Medulla oblongata (tissue), 1 donor: ENCODE results near the gene RTP3.

ENCODE experiments used
- DNase-seq: peaks from one replicate; pipeline ENCODE4 v3.0.0-alpha.2; 2015; ENCODE audit errors: extremely low spot score

The RTP3 gene

GRCh38 chr3:46469680-46470357, 28.0 kb upstream of the RTP3 start:
- DNase-seq: peak; percentile 32

GRCh38 chr3:46470831-46471230, 26.9 kb upstream of the RTP3 start:
- DNase-seq: no peak

DNA sequence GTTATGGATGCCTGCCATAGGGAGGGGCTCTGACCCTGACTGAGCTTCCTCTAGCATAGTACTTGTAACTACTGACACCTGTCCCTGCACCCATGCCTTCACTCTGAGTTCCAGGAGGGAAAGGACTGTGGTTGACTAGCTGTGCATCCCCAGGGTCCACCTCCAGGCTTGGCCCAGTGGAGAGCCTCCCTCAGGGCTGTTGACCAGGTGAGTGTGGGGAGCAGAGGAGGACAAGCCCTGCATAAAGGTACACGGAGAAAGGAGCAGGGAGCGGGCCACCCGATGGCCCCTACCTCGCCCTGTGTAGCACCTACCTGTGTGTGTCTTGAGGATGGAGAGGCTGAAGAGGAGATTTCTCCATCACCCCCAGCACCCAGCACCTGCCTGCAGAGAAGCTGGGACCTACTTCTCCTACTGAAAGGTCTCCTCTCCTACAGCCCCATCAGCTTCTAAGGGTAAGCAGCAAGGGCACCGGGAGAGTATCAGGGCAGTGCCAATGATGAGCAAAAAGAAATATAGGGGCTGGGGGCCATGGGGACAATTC, 26.3 kb upstream of the RTP3 start:
- no peak for DNase-seq

DNA sequence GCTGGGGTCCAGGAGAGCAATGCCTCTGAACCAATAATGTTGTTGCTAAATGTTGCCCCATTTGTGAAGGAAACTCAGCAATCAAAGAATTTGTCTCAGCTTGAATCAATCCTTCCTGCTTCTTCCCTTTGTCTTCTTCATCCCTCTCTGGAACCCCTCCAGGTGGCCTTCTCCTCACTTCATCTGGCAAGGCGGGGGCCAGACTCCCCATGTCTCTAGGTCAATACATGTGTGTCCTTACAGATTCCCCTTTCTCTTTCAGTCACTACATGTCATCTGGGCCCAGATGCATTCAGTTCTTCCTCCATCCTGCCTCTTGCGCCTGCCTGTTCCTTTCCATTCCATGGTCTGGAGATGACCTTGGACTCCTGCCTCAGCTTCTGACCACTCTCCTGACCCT, 25.0 kb upstream of the RTP3 start:
- no peak for DNase-seq

DNA sequence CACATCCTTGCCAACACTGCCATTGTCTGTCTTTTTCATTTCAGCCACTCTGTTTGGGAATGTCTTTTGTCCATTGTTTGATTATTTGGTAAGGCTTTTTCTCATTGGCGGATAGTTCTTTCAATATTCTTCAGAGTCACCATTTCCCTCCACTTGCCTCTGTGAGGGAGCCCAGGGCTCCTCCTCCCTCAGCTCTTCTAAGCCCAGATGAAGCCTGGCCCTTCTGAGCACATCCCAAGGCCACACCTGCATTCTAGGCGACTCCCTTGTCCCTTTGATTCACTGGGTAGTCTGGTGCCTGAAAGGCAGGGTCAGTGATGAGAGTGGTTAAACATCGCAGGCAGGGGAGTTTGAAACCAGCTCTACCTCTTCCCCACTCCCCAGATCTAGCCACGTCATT, 20.6 kb upstream of the RTP3 start:
- DNase-seq: no peak

- no peak for DNase-seq
Observed at GRCh38 chr3:46477756-46478155, 20.0 kb upstream of the RTP3 start.

DNA sequence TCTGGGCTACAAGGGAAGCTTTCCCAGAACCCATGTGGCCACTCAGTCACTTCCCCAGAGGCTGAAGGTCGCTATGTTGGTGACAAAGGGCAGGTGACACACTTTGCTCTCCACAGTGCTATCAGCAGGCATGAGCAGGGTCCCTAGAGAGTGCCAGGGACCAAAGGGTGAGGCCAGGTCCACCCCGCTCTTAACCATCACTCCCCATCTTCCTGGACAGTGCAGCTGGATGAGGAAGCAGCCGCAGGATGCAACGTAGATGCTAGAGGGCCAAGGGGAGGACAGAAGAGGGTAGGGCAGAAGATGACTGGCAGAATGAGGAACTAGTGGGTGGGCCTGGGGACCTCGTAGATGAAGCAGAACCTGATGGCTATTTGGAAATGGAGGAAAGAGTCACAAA, 19.4 kb upstream of the RTP3 start:
- no peak for DNase-seq

- no peak for DNase-seq
Observed at GRCh38 chr3:46479021-46479420, 18.8 kb upstream of the RTP3 start.

DNA sequence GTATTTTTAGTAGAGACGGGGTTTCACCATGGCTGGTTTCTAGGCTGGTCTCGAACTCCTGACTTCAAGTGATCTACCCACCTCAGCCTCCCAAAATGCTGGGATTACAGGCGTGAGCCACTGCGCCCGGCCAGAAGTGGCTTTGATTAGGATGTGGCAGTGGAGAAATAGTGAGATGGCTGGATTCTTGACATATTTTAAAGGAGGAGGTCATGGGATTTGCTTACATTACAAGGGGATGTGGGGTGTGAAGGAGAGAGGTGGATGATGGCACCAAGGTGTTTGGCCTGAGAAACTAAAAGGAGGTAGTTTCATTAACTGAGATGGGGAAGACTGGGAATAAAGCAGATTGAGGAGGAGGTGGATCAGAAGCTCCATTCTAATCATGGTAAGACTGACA, 18.1 kb upstream of the RTP3 start:
- DNase-seq: no peak

GRCh38 chr3:46480491-46481195, 17.1 kb upstream of the RTP3 start:
- DNase-seq: peak; percentile 91

GRCh38 chr3:46481636-46482035, 16.1 kb upstream of the RTP3 start:
- no peak for DNase-seq

- no peak for DNase-seq
Observed at GRCh38 chr3:46482632-46483350, 15.0 kb upstream of the RTP3 start.

- DNase-seq: no peak
Observed at GRCh38 chr3:46483825-46484224, 14.0 kb upstream of the RTP3 start.

DNA sequence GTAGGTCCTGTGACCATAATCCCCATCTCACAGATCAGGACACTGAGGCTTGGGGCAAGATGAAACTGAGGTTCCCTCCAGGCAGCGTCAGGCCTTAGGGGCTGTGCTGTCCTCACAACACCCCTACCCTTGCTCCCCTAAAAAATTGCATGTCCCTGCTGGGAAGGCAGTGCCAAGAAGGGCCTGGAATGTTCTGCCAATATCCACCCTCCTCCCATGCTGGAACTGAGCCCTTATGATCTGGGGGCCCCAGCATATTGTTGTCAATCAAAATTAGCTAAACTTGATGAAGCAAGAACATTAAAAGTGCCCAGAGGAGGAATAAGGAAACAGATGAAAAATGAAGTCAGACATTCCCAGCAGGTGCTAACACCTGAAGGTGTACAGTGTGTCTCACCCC, 13.4 kb upstream of the RTP3 start:
- DNase-seq: no peak

DNA sequence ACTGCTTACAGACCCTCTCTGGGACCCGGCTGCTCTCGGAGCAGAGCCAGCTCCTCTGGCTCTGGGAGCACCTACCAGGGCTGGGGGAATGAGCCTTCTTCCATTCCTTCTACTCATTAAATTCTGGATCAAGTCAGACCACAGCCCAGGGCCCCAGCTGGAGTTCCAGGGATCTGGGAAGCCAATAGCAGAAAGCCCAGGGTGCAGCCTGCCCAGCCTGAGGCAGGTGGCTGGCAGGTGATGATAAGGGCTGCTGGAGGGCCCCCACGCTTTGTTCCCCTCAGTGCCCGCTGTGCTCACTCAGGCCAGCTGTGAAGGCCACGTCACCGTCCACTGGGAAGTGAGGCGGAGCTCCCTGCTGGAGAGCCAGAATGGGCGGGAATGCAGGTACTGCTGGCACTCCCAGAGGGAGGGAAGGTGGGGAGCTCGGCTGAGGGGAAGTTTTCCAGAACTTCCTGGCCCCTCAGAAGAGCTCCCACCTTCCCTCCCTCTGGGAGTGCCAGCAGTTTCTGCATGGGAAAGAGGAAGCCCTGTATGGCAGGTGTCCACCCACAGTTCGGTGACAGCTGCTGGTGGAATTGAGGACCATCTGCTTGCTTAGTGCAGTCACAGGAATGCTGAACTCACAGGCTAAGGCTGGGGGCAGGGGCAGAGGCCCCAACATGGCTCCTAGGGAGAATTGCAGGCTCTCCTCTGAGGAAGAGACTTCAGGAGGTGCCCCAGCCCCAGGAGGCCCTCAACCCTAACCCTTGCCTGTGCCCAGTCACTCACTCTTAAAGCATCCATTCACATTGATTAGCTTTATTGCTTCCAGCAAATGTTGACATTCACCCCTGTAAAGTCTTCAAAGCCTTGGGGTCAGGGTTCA, 12.6 kb upstream of the RTP3 start:
- DNase-seq: no peak

DNA sequence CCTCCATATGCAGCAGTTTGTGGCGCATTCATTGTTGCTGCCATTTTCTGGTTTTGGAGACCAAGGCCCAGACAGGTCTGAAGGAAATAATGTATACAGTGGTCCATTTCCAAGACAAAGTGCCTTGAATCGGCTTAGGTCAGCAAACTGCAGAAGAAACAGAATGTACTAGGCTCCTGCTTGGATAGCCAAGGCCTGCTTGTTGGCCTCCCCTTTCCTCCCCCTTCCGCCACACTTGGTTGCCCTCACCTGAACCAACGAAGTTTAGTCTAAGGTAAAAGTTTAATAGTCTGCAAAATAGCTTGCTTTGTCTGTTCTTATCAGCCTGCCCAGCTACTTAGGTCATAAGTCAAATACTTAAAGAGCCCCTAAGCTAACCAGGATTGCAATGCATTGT, 12.0 kb upstream of the RTP3 start:
- DNase-seq: no peak

DNA sequence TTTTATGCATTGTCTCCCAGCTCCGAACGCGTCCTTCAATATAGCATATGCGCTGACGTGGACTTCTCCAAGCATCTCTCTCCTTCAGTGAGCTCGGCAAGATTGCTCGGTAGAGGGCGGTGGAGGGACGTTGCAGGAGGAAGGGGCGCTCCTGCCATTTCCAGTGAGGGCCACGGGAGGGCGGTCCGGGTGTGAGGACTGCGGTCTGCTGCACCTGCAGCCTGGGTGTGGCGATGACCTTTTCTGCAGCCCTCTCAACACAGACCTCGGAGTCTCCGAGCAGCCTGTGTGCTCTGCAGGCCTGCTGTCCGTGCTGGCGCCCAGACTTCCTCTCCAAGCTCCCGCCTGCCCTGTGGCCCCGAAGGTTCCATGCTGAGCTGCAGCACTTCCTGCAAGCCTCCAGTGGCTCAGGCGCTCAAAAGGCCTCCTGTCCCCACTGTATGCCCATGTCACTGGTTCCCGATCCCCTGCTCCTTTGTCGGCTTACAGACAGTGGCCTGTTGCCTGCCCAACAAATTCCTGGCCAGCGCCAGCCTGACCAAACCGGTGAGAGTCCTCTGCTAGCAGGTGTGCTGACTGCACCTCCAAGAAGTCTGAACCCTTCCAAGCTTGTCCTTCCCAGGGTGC, 8.9 kb upstream of the RTP3 start:
- peak; percentile 95 for DNase-seq

DNA sequence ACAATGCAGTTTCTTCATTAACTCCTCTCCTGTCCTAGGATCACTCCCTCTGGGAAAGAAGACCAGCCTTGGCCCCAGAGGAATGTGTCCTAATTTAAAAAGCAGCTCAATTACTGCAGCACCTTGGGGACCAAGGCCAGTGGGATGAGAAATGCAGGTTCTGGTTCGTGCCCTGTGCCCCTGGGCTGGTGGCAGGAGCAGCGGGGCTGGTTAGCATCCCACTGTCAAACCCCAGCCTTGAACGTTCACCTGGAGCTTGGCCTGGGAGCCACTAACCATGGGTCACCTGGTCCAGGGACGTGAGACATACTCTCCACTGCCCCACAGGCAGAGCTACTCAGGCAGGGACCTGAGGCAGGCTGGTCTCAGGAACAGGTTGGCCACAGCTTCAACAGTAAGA, 8.4 kb upstream of the RTP3 start:
- DNase-seq: no peak

DNA sequence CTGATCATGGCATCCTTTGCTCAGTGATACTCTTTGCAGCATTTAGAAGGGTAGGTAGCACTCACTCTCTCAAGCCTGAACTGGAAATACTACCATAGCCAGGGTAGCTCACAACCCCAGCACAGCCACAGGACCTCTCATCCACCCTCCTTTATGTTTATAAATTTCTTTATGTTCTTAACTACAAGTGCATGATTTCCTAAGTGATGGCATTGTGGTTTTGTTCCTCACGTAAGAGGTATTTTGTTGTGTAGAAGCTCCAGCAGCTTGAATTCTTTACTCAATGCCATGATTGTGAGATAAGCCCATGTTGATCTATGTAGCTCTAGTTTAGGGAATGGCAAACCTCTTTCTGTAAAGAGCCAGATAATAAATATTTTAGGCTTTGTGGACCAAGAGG, 7.9 kb upstream of the RTP3 start:
- DNase-seq: no peak

DNA sequence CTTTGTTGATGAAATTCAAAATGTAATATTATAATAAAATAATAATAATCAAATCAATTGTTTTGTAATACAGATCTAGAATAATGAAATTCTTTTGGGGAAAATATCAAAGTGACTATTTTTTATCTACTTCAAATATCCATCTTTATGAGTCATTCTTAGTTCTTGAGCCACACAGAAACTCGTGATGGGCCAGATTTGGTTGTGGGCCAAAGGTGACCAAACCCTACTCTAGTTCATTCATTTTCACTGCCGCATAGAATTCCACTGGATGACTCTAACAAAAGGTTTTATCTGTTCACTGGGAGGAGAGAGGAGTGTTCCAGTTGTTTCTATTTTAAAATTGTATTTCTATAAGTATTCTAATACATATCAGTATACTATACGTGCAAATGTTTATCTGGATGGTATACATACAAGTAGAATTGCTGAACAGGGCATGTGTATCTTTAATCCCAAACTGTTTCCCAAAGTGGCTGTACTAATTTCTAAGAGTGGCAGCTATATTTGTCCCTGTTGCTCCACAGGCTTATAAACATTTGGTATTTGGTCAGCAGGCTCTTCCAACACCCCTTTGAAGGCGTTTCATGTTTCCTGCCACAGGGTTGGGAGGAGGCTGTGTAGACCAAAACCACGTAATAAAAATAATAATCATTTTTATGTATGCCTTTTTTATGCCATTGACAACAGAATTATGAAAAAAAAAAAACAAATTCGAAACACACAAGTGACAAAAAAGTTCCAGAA, 7.3 kb upstream of the RTP3 start:
- no peak for DNase-seq
